Activated T-cell treated with anti-CD3 and anti-CD28 coated beads, Interleukin-2, amount 50 U/mL, for 48 hours (primary cell): ENCODE data around the gene ARL17A.
"Not testable (repeated sequence)": the region's sequence is repeated elsewhere in the genome, so short reads cannot be mapped to it uniquely, and the experiment has no call there.

Experiments
- DNase-seq, 2 experiments: peaks; one replicate each; pipeline ENCODE4 v3.0.0-alpha.2; 2020

ARL17A gene

DNA sequence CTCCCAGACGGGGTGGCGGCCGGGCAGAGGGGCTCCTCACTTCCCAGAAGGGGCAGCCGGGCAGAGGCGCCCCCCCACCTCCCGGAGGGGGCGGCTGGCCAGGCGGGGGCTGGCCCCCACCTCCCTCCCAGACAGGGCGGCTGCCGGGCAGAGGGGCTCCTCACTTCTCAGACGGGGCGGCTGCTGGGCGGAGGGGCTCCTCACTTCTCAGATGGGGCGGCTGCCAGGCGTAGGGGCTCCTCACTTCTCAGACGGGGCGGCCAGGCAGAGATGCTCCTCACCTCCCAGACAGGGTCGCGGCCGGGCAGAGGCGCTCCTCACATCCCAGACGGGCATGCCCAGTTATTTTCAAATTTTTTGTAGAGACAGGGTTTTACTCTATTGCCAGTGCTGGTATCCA, 44.8 kb downstream of the ARL17A start:
- not testable (repeated sequence) for DNase-seq

DNA sequence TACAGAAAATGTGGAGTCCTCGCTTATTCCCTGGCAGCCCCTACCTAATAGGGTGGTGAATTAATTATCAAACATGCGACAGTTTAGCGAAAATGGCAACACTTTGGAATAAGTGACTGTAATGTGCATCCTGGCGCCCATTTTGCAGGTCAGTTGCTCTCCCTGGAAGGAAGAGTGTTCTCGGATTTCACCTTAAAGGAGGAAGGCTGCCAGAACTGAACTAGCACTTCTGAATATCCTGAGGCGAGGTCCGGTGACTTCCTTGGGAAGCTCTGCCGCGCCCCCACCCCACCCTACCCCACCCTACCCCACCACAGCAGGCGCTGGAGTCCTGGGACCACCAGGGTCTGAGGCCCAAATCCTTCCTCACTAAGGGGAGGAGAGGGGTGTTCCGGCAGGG, 67.3 kb downstream of the ARL17A start, which contains the start of gene LRRC37A2:
Gene LRRC37A2 (plus strand): TSS at position 301 of the 400 bp plus-strand sequence. CDS start 245 bp downstream, outside the sequence.
- DNase-seq, result not testable (repeated sequence)

GRCh38 chr17:46505896-46506295, 73.6 kb downstream of the ARL17A start:
- DNase-seq, result not testable (repeated sequence)

DNA sequence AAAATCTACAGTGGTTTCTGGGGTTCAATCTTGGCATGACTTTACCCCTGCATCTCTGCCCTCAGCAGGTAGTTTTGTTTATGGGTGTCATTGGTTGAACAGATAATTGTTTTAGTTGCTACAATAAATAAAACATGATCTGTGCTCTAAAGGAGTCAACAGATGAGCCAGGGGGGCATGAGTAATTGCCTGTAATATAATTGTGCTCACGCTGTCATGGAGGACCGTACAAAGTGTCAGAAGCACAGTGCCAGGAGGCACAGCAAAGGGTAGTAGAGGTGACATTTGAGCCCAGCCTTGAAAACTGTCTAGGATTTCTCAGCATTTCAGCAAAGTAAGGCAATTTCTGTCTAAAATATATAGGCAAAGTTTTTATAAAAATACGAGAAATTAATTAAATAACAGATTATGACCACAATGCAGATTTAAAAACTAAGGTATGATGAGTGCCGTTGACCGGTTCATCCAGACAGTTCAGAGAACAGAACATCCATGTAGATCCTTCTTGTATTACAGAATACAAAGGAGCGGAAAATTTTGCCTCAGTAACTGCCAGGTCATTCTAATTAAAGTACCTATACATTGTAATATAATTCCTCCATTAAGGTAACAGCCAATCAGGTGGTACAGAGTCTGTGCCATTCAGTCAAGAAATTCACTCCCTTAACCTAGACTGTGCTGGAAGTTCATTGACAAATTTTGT, 79.9 kb downstream of the ARL17A start:
- DNase-seq, result not testable (repeated sequence)

DNA sequence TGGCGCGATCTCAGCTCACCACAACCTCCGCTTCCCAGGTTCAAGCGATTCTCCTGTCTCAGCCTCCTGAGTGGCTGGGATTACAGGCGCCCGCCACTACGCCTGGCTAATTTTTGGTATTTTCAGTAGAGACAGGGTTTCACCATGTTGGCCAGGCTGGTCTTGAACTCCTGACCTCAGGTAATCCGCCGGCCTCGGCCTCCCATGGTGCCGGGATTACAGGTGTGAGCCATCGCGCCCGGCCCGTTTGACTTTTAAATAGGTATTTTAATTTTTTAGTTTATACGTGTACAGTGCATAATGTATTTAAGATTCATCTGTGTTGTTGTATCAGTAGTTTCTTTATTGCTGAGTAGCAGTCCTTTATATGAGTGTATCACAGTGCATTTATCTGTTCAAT, 87.5 kb downstream of the ARL17A start:
- DNase-seq, result not testable (repeated sequence)

DNA sequence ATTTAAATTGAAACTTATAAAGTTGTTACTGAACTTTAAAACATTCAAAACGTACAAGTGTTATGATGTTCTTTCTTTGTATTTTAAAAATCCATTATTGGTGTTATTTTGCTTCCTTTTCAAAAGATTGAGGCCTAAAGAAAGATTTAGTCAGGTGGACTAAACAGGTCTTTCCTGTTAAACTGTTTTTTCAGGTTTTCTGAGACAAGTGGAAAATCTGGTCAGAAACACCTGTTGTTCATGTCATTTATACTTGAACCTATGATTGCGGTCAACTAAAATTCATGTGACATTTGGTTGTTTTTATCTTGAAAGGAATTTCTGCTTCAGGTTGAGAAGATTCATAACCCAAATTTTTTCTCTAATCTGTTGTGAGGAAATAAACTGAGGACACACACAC, 98.2 kb downstream of the ARL17A start:
- not testable (repeated sequence) for DNase-seq

- DNase-seq, result not testable (repeated sequence)
Observed at GRCh38 chr17:46478823-46479222, 100.7 kb downstream of the ARL17A start.

DNA sequence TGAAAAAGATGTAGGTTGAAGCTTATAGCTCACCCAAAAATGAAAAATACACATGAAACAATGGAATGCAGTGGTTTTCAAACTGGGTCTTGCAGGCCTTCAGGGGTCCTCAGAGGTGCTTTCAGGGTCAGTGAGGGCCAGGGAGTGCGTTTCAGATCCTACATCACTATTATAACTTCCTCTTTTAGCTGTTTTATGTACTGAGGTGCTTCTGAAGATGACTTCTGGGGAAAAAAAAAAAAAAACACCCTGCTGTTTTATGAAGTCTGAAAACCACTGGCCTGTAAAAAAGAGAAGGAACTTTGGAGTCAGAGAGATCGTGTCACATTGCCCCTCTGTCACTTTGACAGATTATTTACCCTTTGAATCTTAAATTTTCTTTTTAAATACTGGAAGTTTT, 103.9 kb downstream of the ARL17A start:
- not testable (repeated sequence) for DNase-seq

GRCh38 chr17:46474489-46474888, 105.0 kb downstream of the ARL17A start:
- DNase-seq, result not testable (repeated sequence)

DNA sequence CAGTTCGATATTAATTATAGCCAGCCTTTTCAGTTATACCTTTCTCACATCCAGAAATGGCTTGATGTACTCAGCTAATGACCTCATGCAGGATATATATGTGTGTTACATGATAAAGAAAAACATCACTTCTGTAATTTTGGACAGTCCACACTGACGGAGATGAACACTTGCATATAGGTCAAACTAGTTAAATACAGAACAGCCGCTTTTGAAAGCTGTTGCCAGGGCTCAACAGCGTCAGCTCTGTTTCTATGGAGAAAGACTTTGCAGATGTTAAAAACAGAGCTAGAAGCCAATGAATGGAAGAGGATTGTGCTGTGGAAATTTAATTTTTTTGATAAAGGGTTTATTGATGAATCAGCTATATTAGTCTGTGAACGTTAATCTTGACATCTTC, 111.9 kb downstream of the ARL17A start:
- not testable (repeated sequence) for DNase-seq
